AG08395 (cell line): Measurements from ENCODE around the gene C1orf56.
A peak's percentile ranks its signal among the peaks of the same experiment; 100 is the strongest.
"Not testable (repeated sequence)": the region's sequence is repeated elsewhere in the genome, so short reads cannot be mapped to it uniquely, and the experiment has no call there.

ENCODE experiments used
- DNase-seq: peaks from one replicate; pipeline ENCODE4 v3.0.0; 2012; ENCODE audit warnings: mixed read lengths, low spot score

Gene C1orf56

GRCh38 chr1:151062741-151063371, 15.3 kb downstream of the C1orf56 start:
- DNase-seq, result peak; percentile 88

- no peak for DNase-seq
Measured at GRCh38 chr1:151065089-151065645, 17.6 kb downstream of the C1orf56 start.

- no peak for DNase-seq
Measured at GRCh38 chr1:151067185-151067584, 19.6 kb downstream of the C1orf56 start.

- no peak for DNase-seq
Measured at GRCh38 chr1:151069103-151069486, 21.5 kb downstream of the C1orf56 start.

- peak; percentile 90 for DNase-seq
Measured at GRCh38 chr1:151070474-151071276, 23.1 kb downstream of the C1orf56 start, which contains the start of gene GABPB2. Gene GABPB2 (plus strand): TSS chr1:151070761. CDS start chr1:151088190, 17,429 bp downstream.

- no peak for DNase-seq
Measured at GRCh38 chr1:151072224-151072623, 24.7 kb downstream of the C1orf56 start.

GRCh38 chr1:151085953-151086559, 38.5 kb downstream of the C1orf56 start:
- DNase-seq, result no peak

GRCh38 chr1:151097426-151097825, 49.9 kb downstream of the C1orf56 start:
- not testable (repeated sequence) for DNase-seq

- DNase-seq, result no peak
Measured at GRCh38 chr1:151098126-151098525, 50.6 kb downstream of the C1orf56 start.
